NCI-H1436 treated with DMSO at 0.1 percent for 48 hours (cell line): ENCODE data around the gene CLCN1.

Experiments
- DNase-seq: peaks from one replicate; lab custom pipeline; 2025; lab: John Stamatoyannopoulos, UW

CLCN1 gene

DNA sequence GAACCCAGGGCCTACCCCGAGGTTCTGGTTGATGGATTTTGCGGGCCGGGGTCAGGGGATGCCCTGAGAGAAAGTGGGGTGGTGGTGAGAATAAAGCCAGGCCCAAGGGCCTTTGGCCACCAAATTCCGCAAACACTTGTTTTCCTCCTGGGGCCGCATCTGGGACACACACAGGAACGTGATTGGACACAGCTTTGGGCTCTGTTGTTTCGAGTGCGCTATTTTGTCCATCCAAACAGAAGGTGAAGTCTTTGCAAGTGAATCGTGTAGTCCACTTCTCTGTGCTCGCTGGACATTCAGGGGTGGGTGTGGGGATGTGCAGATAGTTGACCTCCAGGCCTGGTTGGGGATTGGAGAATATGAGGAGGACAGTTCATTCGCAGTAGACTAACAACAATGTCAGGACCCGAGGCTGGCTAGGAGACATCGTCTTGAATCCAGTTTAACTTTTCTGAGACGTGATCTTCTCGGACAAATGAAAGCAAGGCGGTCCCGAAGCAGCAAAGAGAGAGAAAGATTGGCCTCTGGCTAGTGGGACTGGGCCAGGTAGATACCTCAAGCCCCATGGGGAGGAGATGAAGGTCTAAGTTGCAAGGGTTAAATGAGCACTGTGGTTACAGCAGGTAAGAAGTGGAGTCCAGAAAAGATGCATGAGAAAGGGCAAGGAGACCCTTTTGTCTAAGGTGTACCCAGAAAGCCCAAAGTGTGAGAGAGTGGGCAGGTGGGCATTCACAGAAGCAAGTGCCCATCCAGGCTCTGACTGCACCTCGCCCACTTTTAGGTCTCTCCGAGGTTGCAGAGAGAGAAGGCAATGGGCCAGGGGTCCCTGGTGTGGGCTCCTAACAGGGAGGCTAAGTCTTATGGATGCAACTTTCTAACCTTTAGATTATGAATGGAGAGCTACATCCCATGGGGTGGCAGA, 47.4 kb downstream of the CLCN1 start:
- DNase-seq = no peak

DNA sequence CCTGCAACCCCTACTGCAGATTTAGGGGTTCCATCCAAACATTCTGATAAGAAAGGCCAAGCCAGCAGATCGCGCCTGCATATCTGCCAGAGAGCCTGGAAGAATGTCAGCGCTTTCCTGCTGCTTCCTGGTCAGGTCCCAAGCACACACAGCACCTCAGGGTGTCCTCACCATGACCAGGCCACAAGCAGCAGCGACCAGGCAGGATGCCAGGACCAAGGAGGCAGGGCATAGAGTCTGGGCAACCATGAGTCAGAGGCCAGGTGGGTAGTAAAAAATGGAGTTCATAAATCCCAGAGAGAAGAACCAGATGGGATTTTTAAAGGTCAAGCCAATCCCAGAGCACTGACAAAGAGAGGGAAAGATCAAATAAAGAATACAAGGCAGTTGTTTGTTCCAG, 52.1 kb downstream of the CLCN1 start:
- no peak for DNase-seq

DNA sequence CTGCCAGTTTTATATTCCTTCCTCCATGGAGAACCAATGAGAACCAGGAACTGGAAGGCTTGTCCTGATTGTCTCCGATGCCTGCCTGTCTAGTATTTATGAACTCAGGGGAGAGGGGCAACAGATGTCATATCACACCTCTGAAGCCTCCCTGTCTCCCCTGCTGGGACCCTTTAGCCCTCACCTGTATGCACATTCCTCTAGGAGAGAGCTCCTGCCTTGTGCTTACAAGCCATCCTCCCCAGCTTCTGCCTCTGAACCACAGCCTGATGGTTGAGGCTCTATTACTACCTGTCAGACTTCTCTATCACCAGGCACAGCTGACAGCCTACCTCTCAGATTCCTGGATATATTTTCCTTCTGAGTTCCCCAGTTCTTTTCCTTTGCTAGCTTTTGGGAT, 52.5 kb downstream of the CLCN1 start:
- no peak for DNase-seq

DNA sequence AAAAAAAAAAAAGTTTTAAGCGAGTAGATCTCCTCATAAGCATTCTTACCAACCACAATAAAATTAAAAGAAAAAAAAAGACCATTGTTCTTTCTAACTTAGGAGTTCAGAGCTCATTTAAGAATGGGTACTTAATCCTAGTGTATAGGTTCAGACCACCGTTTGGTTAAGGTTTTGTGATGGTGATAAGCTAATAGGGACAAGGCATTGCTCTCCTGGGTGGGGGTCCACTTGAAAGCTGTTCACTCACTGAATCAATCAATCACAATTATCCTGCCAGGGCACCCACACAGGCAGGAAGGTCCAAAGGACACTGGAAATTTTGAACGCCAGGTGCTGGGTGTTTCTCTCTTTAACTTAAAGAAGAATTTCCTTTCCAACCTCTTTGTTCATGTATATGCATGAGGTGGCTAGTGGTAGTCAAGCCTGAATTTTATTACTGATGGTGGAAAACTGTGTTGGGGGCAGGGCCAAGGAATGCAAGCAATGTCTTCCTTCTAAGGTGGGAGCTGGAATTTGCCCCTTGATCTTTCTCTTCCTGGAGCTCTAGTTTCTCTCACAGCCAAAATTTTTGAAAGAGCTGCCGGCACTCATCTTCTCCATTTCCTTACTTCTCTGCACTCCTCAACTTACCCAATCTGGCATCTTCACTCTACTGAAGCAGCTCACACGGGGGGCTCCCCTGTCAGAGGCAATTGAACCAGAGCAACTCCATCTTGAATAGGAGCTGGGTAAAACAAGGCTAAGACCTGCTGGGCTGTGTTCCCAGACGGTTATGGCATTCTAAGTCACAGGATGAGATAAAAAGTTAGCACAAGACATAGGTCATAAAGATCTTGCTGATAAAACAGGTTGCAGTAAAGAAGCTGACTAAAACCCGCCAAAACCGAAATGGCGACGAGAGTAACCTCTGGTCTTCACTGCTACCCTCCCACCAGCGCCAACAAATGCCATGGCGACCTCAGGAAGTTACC, 54.1 kb downstream of the CLCN1 start:
- DNase-seq = no peak

DNA sequence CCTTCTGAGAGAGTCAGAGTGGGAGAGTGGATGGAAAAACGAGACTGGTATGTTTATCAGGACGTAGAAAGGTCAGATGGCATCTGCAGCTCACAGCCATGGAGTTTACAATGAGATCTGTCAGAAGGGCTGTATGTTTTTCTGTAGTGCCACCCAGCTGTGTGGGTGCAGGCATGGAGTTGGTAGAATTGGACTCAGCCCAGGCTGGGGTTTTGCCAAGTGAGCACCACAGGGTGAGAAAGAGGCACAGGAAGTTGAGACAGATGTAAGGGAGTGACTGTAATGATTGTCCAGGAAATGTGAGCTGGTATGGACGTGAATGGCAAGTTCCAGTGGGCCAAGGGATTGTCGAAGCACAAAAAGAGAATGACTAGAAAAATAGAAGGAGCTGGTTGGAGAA, 56.2 kb downstream of the CLCN1 start:
- no peak for DNase-seq

DNA sequence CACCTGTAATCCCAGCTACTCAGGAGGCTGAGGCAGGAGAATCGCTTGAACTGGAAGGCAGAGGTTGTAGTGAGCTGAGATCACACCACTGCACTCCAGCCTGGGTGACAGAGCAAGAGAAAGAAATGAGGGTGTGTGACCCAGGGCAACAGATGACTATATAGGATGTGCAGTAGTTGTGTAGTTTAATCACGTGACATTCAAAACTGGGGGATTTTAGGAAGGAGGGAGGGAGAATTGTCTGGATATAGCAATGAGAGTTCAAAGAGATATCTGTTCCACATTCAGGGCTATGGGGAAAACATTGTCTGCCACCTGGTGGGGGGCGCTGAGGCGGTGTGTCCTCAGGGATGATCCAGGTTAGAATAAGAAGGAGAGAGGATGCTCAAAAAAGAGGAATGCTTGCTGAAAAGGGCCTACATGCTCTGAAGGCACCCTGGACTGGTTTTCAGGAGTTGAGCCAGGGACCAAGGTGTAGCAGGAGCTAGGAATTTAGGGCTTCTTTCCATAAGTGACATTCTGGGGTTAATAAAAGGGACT, 57.4 kb downstream of the CLCN1 start:
- DNase-seq = no peak

DNA sequence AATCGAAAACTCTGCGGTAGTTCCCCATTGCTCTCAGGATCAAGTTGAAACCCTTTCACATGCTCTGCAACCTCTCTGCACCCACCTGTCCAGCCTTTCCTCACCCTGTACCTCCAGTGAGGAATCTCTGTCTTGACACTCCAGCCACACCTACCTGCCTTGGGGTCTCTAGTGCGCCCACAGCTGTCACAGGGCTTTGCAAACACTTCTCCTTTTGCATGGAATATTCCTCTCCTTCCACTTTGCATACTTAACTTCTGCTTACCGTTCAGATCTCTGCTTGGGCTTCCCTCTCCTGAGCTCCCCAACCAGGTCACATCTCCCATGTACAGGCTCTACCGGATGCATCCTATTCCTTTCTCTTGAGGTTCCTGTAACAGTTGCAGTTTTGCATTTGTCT, 58.6 kb downstream of the CLCN1 start:
- DNase-seq = no peak

DNA sequence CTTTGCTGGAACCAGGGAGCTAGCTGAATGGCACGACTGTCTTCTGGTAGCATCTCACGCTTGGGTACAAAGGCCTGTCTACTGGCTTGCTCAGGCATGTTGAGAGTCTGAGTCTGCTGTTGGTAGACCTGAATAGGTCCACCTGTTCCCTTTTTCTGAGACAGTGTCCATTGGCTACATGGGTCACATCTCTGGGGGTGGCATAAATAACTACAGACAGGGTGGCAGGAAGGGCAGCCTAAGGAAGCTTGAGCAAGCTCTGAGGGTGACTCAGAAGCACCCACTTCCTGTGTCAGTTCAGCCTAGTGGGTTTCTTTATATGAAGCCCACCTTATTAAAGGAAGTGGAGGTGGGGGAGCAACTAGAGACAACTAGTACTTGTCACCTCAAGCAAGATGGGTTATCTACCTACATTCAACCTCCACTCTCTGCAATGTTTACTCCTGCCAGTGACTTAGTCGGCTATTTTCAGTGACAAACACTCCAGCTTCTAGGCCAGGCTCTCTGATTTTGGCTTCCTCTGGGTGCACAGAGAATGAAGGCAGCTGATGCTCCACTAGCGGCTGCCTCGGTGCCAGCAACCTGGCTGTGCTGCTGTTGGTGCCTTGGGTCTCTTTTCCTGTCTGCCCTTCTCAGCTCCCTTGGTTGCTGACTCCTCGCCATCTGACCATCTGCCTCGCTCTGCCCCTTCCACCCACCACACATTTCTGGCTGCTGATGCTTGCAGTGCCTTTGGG, 59.6 kb downstream of the CLCN1 start:
- DNase-seq = no peak

DNA sequence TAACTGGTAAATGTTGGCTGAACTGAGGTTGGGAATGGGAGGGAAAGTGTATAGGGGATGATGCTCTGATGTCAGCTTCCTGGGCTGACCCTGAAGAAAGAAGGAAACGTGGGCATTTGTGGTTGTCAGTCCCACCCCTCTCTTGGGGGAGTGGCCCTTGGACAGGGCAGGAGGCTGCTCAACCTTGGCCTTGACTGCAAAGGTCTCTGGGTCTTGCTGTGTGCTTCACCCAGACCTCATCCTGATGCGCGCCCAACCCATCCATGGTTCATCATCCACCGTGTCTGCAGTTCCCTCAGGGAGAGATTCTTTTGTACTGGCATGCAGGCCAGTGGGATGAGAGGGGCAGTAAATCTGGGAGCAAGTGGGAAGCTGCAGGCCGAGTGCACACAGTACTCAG, 60.5 kb downstream of the CLCN1 start:
- DNase-seq = no peak

DNA sequence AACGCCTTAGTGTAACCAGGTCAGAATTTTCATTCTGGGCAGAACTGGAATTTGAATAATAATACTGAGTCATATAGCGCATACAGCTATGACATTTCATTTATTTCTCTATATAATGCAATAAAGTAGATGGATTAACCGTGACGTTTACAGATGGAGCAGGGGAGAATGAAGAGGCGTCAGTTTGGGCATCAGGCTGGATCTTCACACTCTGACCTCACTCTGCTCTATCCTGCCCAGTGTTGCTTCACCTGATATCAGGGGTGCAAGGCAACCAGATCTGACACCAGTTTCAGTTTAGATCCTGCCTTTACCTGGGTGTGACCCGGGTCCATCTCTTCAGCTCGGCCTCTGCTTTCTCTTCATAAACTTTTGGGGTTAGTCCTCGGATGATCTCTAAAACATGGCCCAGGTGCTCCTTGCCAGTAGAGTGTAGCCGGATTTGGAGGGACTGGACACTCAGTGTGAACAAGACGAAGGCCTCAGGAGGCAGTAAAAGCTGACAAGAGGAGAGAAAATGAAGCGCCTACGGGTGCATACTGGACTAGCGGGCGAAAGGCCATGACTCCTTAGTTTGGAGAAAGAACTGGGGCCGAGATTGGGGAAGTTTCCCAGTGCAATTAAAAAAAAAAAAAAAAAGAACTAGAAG, 63.8 kb downstream of the CLCN1 start:
- DNase-seq = no peak

DNA sequence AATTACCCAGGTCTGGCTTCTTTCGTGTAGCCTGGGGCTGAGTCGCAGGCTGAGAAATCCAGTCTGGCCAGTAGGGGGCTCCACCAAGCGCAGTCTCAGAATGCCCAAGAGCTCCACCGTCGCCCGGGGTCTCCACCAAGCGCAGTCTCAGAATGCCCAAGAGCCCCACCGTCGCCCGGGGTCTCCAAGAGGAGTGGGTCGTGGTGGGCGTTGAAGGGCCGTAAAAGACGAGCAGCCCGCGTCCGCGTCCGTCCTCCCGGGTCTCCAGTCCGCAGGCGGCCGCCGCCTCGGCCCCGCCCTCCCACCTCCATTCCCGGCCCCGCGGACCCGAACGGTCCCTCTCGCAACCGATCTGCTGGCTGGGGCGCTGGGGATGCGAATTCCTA, 64.3 kb downstream of the CLCN1 start:
- DNase-seq = no peak

DNA sequence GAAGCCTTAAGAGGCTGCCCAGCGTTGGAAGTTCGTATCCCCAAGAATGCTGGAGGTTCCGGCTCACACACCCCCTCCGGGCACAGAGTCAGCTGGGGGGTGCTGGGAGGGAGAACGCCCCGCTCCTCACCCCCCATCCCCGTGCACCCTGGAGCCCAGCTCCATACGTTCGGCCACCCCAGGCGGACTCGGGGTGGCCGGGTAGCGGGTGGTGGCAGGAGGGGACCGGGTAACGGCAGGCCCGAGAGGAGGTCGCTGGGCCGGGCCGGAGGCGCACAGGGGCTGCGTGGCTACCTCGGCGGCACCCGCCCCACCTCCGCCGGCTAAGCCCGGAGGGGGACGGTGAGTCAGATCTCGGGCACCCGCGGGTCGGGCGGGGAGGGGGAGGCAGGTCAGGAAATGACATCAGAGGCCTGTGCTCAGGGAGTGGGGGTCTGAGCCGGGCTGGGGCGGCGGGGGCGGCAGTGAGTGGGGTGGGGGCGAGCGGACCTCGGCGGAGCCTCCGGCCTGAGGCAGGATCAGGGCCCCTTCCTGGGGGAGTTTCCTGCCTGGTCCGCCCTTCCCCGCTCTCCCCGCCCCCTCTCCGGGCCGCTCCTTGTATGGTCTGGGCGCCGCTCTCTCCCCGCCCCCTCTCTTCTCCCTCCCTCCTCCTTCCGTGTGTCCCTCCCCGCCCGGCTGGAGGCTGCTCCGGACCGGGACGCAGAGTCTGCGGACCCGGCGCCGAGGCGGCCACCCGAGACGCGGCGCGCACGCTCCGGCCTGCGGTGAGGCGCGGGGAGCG, 64.9 kb downstream of the CLCN1 start, which contains the start of gene ZYX:
Gene ZYX (plus strand): TSS at position 700 of the 781 bp plus-strand sequence. CDS start 227 bp downstream, outside the sequence.
- no peak for DNase-seq

DNA sequence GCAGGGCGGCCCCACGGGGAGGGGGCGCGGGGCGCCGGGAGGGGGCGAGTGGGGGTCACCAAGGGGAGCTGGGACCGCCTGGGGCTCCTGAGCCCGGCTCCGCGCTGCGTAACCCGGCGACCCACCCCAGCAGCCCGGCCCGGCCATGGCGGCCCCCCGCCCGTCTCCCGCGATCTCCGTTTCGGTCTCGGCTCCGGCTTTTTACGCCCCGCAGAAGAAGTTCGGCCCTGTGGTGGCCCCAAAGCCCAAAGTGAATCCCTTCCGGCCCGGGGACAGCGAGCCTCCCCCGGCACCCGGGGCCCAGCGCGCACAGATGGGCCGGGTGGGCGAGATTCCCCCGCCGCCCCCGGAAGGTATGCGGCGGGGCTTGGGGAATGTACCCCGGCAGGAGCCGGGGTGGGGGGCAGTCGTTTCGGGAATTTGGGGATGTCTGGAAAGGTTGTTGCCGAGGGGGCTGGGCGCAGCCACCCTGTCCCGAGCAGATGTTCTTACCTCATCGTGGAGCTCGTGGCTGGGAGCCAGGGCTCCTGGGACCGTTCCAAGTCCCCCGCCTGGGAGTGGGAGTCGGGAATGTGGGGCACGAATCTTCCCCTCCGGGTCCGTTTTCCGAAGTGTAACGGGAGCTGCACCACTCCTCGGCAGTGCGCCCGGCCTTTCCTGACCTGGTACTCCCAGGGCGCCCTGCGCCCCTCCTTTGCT, 65.7 kb downstream of the CLCN1 start:
- DNase-seq = no peak

DNA sequence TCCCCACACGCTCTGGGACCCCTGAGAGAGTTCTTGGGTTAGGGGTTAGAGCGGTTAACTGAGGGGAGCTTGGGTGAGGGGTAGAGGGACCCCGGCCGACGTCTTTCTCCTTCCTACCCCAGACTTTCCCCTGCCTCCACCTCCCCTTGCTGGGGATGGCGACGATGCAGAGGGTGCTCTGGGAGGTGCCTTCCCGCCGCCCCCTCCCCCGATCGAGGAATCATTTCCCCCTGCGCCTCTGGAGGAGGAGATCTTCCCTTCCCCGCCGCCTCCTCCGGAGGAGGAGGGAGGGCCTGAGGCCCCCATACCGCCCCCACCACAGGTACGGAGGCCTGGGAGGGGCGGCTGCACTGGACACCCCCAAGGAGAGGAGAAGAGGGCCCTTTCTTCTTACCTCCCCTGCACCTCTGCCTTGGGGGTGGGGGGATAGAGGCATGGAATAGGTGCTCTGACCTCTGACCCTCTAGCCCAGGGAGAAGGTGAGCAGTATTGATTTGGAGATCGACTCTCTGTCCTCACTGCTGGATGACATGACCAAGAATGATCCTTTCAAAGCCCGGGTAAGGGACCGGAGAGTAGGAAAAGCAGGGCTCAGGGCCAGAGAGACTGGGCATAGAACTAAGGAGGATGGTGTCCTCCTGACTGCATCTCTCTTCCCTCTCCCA, 66.3 kb downstream of the CLCN1 start:
- DNase-seq = no peak

DNA sequence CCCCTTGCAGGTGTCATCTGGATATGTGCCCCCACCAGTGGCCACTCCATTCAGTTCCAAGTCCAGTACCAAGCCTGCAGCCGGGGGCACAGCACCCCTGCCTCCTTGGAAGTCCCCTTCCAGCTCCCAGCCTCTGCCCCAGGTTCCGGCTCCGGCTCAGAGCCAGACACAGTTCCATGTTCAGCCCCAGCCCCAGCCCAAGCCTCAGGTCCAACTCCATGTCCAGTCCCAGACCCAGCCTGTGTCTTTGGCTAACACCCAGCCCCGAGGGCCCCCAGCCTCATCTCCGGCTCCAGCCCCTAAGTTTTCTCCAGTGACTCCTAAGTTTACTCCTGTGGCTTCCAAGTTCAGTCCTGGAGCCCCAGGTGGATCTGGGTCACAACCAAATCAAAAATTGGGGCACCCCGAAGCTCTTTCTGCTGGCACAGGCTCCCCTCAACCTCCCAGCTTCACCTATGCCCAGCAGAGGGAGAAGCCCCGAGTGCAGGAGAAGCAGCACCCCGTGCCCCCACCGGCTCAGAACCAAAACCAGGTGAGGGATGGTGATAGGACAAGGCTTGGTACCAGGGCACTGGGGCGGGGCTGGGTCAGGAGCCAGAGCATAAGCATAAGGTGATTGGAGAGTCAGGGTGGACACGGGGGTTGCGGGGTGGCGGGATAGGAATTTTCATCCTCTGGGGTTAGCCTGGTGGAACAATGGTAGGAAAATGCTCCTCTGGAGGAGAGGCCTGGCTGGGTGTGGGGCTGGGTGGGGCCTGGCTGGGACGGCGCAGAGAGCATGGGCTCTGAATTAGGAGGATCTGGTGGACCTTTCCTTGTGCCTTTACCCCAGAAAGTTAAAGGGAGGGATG, 67.1 kb downstream of the CLCN1 start:
- DNase-seq = no peak

DNA sequence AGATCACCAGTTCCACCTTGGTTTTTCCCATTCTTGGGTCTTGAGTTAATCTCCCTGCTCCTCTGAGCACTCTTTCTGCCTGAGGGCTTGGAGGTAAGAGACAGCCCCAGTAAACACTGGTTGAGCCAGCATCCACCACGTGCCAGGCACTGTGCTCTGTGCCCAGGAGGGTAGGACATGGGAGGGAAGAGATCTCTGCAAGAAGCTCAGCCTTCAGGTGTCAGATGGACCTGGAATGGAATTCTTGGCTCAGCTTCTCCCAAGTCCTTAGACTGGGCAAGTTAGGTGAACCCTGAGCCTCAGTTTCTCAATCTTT, 67.7 kb downstream of the CLCN1 start:
- no peak for DNase-seq

DNA sequence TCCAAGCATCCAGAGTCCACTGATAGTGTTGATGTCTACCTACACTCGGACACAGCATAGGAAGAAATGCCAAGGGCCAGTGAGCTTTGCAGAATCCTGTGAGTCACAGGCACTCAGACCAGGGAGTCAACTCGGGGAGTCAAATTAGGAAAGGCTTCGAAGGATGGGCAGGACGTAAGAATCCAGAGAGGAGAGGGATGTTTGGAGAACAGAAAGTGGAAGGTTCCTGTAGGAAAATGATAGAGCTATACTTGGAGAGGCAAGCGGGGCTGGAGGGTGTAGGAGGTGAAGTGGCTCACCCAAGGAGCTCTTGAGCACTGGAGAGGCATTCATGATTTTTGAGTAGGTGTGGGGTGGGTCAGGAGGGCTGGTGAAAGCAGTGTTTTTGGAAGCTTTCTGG, 68.2 kb downstream of the CLCN1 start:
- DNase-seq = no peak
